GM18499 (cell line): ENCODE data around the gene NOP10.
A peak's percentile ranks its signal among the peaks of the same experiment; 100 is the strongest.
"Not testable (repeated sequence)": the region's sequence is repeated elsewhere in the genome, so short reads cannot be mapped to it uniquely, and the experiment has no call there.

Experiments
- ATAC-seq: cut with Tn5 transposase; IDR thresholded peaks from one replicate; pipeline ENCODE4 v1.9.1; 2021; ENCODE audit warnings: moderate number of reproducible peaks; ENCODE audit not compliant: insufficient read depth, unreplicated experiment

NOP10 gene

GRCh38 chr15:34342737-34343575 lies at the start of gene NOP10, which contains the start of gene NUTM1:
Gene NOP10, minus strand, starts transcription at chr15:34343136. Its CDS starts 63 bp downstream, at chr15:34343073.
Gene NUTM1, plus strand, starts transcription at chr15:34343315. Its CDS starts 382 bp downstream, at chr15:34343697.
- ATAC-seq: peak; percentile 71

GRCh38 chr15:34389594-34390086 lies 46.7 kb upstream of the NOP10 start:
- not testable (repeated sequence) for ATAC-seq

GRCh38 chr15:34381829-34382521 lies 39.0 kb upstream of the NOP10 start:
- ATAC-seq: not testable (repeated sequence)

- not testable (repeated sequence) for ATAC-seq
Observed at GRCh38 chr15:34380491-34380890, 37.6 kb upstream of the NOP10 start.

GRCh38 chr15:34376856-34377255 lies 33.9 kb upstream of the NOP10 start:
- no peak for ATAC-seq

GRCh38 chr15:34375541-34375940 lies 32.6 kb upstream of the NOP10 start:
- not testable (repeated sequence) for ATAC-seq

GRCh38 chr15:34374816-34375215 lies 31.9 kb upstream of the NOP10 start:
- no peak for ATAC-seq

GRCh38 chr15:34373951-34374350 lies 31.0 kb upstream of the NOP10 start:
- no peak for ATAC-seq

GRCh38 chr15:34370643-34371042 lies 27.7 kb upstream of the NOP10 start:
- ATAC-seq: no peak

GRCh38 chr15:34370129-34370528 lies 27.2 kb upstream of the NOP10 start:
- ATAC-seq: no peak

GRCh38 chr15:34367101-34368081 lies 24.5 kb upstream of the NOP10 start, which contains the start of gene LPCAT4:
Gene LPCAT4, minus strand, starts transcription at chr15:34367196. Its CDS starts 96 bp downstream, at chr15:34367100.
- ATAC-seq: no peak

GRCh38 chr15:34366271-34367065 lies 23.5 kb upstream of the NOP10 start:
- no peak for ATAC-seq

GRCh38 chr15:34365836-34366235 lies 22.9 kb upstream of the NOP10 start:
- ATAC-seq: no peak

GRCh38 chr15:34365091-34365825 lies 22.3 kb upstream of the NOP10 start:
- ATAC-seq: no peak

- ATAC-seq: no peak
Observed at GRCh38 chr15:34364041-34364440, 21.1 kb upstream of the NOP10 start.

- ATAC-seq: no peak
Observed at GRCh38 chr15:34362047-34362773, 19.3 kb upstream of the NOP10 start.

- ATAC-seq: no peak
Observed at GRCh38 chr15:34361278-34361677, 18.3 kb upstream of the NOP10 start.

- no peak for ATAC-seq
Observed at GRCh38 chr15:34360298-34360697, 17.4 kb upstream of the NOP10 start.
